HG03571 (cell line): ENCODE results near the gene CDK5RAP2.

Experiments
- ATAC-seq: cut with Tn5 transposase; IDR thresholded peaks from one replicate; pipeline ENCODE4 v1.9.1; 2021; ENCODE audit not compliant: unreplicated experiment

The CDK5RAP2 gene

DNA sequence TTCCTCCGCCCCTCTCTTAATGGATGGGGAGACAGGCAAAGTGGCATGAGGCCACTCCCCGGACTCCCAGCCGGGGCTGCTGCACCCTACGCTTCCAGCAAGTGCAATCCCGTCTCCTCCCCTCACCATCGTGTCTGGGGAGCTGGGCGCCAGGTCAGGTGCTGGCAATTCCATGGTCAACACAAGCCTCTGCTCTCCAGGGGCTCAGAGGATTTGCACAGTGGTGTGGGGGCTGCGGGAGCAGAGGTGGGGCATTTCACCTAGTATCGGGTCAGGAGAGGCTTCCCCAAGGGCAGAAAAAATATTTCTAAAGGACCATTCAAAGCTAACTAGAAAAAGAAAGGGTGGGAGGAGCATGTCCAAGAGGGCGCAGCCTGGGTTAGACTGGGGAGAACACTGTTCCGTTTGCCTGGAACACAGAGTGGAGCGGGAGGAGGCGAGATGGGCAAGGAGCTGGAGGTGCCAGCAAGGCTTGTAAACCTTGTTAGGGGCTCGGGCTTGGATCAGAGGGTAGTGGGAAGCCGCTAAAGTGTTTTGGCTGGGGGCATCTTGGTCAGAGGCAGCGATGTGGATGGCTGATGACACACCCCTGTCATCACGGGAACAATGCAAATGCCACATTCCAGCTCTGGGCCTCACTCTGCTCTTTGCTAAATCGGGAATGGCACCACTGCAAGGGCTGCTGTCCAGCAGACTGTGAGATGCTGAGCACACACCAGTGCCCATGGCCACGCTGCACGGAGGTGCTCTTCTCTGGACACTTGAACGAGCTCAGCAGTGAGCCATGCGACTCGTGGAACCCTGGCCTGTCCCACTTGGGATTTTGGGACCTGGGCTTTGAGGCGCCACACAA lies 191.7 kb downstream of the CDK5RAP2 start:
- ATAC-seq: no peak

DNA sequence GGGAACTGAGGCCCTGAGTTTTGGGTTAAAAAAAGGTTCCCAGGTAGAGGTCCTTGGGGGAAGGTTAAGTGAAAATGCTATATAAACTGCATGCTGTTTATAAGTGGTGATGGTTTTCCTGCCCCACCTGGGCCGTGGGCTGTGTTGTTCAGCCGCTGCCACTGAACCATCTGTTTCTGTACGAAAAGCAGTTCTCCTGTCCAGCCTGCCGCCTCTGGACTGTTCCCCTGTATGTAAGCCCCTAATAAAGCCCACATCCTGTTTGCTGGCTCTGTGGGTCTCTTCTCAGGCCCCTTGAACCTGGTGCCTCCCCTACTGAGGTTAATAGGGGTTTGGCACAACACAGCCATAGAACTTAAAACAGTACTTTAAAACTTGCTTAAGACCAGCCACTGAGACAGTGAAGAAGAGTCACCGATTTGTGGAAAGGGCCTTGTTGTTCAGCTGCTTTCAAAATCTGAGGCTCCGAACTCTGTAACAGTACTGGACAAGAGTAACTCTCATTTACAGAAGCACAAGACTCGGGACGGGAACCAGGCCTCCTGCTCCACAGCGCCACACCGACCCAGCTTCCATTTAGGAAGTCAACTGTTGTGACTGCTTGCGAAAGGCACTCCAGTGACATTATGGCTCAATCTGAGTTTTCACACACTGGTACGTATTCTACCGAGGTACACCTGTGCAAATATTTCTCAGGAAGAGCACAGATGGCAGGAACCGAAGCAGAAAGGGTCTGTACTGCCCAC lies 192.5 kb downstream of the CDK5RAP2 start:
- no peak for ATAC-seq

DNA sequence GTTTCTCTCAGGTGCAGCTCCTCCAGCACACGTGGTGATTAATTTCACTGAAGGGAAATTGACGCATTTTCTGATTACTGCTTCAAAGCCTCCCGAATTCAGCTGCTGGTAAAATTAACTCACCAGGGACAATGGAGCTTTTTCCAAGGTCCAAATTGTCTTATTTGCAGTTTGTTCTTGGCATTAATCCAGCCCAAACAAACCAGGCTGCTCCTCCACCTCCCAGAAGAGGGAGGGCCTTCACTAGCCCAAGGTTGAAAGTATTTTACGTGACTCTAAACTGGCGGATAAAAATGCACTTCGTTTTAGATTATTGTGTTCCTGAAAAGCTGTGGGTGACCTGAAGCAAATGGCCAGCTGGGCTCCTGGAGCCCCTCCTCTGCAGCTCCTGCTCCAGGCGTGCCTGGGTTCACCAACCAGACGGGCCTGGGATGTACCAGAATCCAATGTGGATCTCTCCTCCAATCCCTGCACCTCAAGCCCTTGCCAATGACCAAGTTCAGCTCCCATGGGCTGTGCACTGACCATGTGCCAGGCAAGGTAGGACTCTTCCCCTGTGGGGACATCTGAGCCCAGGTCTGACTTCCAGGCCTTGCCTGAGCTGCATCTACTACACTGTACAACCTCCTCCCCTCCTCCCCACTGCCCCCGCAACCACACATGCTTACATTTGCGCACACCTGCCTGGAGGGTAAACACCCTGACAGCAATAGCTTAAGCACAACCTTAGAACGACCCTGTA lies 193.4 kb downstream of the CDK5RAP2 start:
- no peak for ATAC-seq

DNA sequence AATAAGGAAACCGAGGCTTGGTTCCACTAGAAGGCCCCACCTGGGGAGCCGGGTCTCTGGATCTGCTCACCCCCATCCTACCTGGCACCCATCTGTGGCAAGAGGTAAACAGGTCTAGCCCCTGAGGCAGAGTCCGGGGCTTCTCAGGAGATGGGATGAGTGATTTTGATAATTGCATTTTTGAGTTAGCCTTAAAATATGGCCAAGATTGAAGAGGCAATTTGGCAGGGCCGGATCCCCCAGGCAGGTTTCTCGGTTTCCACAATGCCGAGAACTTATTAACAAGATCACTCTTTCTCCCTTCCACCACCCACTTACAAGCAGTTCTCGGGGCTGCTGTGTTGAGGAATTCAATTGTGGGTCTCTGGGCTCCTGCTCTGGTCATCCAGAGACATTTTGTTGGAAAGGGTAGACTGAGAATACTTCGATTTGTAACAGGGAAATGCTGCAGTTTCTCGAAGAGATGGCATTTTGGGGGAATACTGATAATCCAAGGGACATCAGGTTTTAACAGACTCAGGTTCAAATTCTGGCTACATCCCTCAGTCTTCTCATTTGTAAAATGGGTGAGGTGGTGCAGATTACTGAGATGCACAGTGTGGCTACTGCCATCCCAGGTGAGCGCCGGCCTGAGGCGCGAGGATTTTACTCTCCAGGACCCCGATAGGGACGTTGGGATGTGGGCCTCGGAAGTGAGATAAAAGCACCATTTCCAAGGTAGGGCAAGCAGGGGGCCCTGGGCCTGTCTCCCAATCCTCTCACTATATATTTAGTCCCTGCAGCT lies 194.2 kb downstream of the CDK5RAP2 start:
- no peak for ATAC-seq

DNA sequence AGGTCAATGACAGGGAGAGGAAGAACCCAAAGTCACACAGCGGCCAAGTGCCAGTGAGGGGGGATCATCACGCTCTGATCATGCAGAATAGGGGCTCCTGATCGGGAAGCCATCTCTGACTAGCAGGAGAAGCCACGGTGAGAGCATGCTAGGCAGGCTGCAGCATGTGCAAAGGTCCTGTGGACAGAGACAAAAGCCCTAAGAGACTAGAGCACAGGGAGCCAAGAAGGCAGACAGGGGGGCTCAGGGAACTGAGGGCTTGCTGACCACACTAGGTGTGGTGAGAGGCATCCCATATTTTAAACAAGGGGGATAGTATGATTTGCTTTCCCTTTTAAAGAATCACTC lies 195.1 kb downstream of the CDK5RAP2 start:
- no peak for ATAC-seq

DNA sequence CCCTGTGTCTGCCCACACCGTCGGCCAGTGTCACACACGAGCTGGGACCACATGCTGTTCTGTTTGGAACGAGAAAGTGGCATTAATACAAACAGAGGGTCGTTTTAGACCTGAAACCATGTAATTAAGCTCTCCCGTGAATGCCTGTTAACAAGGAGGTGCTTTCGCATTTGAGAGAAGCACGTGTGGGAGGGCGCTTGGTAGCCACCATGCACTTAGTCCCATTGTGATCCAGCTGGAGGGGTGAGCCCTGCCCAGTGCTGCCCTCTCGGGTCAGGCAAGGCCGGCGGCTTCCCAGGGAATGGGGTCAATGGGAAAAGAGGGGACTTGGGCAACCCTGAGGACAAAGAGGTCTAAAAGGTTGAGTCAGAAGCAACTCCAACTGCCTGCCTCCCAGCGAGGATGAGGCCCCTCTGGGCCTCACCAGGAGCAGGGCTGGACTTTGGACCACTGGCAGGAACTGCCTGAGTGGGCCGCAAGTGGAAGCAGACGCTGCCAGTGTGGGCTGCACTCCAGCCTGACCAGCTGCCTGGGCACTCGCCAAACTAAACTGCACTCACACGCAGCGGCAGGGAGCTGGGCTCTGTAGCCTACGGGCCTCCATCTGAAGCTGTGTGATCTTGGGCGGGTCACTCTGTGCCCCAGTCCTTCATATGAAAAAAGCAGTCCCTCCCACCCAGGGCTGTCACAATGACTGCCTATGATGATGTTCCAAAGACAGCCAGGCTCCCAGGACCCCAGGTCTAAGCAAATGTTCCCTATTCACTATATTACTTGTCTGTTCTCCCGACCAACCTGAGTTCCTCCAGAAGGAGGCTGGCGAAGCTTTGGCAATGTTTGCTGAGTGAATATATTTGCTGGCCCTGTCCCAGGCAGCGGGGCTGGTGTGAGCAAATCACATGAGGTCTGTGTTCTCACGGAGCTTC lies 195.7 kb downstream of the CDK5RAP2 start:
- no peak for ATAC-seq

DNA sequence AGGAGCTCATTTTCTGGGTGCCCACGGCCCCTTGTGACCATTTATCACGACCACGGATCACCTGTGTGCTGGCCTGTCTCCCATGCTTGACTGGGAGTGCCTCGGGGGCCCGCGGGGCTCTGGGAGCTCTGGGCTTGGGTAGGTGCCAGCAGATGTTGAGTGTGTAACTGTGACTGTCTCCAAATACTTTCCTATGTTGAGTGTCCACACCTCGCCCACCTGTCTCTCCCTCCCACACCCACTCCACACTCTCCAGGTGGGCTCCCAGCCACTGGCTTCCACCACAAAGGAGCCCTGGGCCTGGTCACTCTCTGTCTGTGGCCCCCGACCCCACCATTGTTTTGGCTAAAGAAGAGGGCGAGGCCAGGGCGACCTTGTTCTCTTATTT lies 196.4 kb downstream of the CDK5RAP2 start:
- no peak for ATAC-seq

DNA sequence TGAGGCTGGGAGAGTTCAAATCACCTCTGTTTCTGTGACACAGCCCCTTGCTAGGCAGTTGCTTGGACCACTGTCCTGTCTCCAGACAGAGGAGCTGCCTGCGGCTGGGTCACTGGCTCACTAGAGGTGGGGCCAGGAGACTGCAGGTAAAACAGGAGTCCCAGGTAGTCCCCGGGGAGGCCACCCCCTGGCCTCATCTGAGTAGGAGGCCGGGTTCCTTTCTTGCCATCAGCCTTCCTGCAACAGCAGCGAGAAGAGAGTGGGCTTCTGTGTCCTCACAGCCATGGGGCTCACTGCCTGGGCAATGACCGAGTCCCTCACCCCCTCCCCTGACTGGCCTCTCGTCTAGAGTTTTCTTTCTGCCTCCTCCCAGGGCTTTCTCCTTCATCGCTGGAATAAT lies 197.5 kb downstream of the CDK5RAP2 start:
- no peak for ATAC-seq

DNA sequence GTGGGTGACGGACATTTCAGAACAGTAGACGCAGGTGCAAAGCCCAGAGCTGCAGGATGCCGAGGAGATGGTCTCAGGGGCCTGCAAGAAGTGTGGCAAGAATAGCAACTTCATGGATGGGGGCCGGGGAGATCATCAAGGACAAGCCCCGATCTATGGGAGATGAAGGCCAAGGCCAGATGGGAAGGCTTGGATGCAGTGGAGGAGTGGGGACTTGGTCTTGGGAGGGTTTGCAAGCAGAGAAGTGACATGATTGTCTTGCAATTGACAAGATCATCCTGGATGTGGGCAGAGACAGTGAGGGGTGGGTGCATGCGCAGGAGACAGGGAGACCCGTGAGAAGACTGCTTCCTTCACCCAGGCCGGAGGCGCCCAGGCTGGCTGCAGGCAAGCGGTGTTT lies 198.1 kb downstream of the CDK5RAP2 start:
- no peak for ATAC-seq

DNA sequence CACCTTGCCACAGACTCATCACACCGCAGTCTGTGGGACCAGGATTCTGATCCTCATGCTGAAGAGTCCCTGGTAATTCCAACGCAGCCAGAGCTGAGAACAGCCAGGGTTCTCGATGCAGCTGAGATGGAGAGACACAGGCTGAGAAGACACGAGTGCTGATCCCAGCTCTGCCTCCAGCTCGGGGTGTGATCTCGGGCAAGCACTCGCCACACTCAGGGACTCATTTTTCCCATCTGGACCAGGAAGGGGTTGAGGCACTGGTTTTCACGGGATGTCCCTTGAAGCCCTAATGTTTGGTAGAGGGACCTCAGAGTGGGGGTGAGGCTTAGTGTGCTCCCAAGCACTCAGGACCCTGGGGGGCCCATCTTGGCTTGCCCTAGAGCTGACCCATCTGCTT lies 200.4 kb downstream of the CDK5RAP2 start:
- no peak for ATAC-seq

DNA sequence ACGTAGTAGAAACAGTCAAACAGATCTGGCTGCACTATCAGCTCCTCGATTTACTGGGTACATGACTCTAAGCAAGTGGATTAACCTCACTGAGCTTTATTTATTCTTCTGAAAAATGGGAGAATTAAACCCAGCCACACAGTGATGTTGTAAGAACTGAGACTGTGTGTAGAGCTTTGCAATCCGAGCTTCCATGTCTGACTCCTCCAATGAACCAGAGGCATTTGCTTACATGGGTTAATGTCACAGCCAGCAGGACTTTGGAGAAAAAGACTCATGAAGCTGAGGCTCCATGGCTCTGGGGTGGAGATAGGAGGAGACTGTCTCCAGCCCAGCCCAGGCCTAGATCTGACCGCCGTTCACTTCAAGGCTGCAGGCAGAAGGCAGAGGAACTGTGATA lies 201.3 kb downstream of the CDK5RAP2 start:
- no peak for ATAC-seq

DNA sequence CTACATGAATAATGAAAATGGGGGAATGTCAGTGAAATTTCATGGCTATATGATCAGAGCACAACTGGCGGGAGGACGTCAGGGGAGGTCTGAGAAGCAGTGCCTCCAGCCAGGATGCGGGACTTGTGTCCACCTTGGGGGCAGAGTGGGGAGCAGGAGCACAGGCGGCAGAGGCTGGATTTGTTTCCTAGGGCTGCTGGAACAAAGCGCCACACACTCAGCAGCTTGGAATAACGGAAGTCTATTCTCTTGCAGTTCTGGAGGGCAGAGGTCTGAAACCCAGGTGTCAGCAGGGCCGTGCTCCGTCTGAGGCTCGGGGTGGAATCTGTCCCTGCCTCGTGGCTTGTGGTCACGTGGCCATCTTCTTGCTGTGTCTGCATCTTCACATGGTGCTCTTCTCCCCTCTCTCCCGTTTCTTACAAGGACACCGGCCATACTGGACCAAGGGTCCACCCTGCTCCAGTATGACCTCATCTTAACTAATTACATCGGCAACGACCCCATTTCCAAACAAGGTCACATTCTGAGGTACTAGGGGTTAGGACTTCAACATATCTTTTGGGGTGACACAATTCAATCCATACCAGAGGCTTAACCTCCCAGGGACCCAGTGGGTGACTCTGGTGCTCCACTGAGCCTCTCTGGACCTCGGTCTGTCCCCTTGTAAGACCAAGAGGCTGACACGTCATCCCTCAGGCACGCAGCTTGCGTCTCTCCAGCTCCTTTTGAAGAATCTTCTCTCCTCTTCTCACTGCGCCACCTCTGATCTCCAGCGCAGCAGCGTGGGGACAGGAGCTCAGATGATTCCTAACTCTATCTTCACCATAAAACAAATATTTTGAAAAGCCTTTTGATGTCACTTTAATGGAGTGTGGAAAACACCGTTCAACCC lies 202.5 kb downstream of the CDK5RAP2 start:
- no peak for ATAC-seq

DNA sequence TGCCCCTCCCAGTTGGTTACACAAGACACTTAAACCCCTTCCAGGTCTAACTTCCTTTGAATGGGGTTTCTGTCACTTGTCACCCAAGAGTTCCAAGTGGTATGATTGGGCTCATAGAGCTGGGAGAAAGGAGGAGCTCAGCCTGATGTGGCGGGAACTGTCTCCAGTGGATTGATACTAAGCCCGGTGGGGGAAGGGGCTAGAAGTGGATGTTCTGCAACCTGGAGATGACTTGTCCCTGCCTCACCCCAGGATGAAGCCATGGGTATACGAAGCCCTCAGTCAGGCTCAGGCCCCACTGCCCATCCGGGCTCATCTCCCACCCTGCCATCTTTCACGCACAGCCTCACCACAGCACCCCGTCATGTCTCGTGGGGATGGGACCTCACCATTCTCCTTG lies 203.9 kb downstream of the CDK5RAP2 start:
- ATAC-seq: no peak

DNA sequence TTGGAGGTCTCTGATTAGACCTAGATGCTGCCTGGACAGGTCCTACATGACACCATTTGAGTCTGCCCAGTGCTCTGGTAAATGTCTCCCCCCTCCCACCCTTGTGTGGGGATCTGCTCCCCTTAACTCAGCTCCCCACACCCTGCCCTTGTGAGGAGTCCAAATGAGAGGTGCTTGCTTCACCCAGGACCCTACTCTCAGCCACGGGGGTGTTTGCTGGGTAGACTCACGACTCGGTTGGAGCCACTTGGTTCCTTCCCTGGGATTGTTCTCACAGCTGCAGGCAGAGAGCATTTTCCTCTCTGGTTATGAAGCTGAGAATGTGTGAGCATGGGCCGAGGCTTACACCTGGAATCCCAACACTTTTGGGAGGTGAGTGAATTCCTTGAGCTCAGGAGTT lies 204.7 kb downstream of the CDK5RAP2 start:
- no peak for ATAC-seq

DNA sequence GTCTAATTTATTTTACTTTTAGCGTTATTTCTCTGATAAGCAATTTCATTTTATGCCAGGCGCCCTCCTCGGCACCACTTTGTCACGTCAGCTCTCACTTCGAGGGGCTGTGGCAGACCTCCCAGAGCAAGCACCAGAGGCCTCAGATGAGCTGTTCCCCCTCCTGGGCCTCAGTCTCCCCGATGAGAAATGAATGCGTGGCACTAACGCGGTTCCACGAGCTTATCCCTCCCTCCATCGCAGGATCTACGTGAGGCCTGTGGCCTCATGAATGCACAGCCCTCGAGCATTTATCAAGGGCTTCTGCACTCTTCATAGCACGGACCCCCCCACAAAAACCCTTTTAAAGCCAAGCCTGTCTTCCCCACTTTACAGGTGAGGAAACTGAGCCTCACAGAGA lies 205.2 kb downstream of the CDK5RAP2 start:
- ATAC-seq: no peak

DNA sequence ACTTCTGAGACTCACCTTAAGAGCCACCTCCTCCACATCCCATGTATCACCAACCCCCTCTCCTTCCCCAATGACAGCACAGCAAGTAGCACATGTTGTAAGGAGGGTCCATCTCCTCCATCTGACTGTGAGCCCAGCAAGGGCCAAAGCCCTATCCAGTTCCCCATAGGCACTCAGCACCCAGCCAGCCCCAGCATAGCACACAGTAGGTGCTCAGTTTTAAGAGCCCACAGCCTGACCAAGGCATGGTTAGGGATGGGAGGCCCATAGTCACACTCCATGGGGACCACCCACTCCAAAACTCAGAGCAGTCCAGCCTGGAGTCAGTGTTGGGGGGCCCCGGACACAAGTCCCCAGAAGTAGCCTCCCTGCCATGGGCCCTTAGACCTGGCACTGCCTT lies 205.7 kb downstream of the CDK5RAP2 start:
- no peak for ATAC-seq

DNA sequence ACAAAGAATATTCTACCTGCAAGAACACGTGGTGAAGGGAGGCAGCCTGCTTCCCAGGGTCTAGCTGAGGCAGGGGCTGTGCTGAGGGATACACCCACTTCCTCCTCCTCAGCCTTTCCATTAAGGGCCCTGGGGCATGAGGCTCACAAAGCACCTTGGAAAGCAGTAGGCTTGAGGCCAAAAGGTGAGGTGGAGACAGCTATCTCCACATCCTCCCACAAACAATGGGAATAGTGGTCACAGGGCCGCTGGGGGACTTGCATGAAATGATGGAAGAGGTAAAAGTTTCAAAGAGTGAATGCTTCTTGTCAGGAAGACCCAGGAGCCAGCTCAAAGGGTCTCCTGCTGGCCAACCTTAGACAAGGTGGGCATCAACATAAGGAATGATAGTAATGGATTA lies 207.9 kb downstream of the CDK5RAP2 start:
- ATAC-seq: no peak

DNA sequence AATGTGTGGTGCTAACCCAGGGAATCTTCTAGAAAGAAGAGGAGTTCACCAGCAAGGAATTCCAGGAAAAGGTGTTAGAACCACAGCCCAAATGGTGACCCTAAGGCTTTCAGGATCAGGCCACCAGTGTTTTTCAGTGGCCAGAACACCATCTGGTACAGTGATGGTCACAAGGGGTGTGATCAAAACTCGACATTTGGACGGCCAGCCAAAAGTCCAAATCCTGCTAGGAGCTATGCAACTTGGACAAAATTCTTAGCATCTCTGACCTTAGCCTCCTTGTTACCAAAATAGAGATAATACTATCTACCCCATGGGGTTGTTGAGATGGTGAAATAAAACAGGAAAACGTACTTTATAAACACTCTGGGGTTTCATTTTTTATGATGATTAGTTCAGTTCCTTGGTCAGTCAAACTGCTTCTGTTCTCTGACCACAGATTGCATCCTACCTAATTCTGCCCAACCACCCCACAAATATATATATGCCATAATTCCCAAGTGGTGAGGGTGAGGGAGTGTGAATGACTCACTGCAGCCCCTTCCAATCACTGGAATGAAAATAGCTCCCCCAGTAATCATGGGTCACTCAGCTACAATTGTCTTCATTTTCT lies 210.3 kb downstream of the CDK5RAP2 start:
- no peak for ATAC-seq

DNA sequence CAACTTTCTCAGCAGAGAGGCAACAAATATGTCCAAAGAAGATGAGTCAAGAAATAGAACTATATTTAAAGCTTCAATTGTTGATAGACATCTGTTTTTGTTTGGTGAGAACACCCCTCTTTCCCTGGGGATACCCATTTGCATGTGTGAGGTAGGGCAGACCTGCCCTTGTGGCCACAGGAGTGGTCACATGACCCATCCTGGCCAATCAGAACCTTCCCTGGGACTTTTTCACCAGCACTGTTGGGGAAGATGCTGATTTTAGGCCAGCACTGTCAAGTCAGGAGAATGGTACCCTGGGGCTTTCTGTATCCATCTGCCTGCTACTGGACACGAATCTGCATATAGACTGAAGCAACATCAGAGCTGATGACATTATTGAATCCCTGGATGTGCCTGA lies 211.2 kb downstream of the CDK5RAP2 start:
- ATAC-seq: no peak
